HL-60 (cell line): ENCODE results near the gene KLHL18.

Experiments
- GABPA ChIP-seq: IDR thresholded peaks from 2 replicates; pipeline ENCODE4 v1.6.1; 2012; ENCODE audit warnings: low read depth
- POLR2AphosphoS5 ChIP-seq: IDR thresholded peaks from 2 replicates; pipeline ENCODE4 v1.6.1; 2012; ENCODE audit warnings: low read depth
- REST ChIP-seq: IDR thresholded peaks from 2 replicates; pipeline ENCODE4 v1.6.1; 2012; ENCODE audit warnings: low read depth; ENCODE audit not compliant: insufficient replicate concordance
- TF ChIP-seq, protein P1 (sequence below): IDR thresholded peaks from one replicate; pipeline ENCODE4 v1.5.1; 2011; ENCODE audit warnings: low read length, control low read depth, inconsistent platforms; ENCODE audit not compliant: insufficient read depth

DNA sequence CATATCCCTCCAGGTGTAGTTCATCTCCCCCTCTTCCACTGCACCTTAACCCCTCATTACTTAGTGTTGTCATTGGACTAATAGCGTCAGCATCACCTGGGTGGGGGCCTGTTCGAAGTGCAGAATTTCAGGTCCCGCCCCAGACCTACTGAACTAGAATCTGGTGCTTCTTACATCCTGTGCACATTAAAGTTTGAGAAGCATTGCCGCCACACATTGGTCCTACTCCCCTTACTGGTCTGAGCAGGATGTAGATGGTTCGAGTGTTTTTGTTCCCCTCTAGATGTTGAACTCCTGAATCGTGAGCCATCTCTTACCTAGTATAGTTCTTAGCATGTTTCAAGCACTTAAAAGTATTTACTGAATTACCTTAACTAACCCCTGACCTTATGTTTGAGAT, 13.2 kb downstream of the KLHL18 start:
- TF ChIP-seq, protein P1, sequence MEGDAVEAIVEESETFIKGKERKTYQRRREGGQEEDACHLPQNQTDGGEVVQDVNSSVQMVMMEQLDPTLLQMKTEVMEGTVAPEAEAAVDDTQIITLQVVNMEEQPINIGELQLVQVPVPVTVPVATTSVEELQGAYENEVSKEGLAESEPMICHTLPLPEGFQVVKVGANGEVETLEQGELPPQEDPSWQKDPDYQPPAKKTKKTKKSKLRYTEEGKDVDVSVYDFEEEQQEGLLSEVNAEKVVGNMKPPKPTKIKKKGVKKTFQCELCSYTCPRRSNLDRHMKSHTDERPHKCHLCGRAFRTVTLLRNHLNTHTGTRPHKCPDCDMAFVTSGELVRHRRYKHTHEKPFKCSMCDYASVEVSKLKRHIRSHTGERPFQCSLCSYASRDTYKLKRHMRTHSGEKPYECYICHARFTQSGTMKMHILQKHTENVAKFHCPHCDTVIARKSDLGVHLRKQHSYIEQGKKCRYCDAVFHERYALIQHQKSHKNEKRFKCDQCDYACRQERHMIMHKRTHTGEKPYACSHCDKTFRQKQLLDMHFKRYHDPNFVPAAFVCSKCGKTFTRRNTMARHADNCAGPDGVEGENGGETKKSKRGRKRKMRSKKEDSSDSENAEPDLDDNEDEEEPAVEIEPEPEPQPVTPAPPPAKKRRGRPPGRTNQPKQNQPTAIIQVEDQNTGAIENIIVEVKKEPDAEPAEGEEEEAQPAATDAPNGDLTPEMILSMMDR: no peak
- no peak for TF ChIP-seq REST
- no peak for TF ChIP-seq GABPA
- TF ChIP-seq POLR2AphosphoS5: no peak
